IMR-90 (cell line): ENCODE measurements around the gene AHDC1. TPM values are rescaled to one million over a fixed set of nuclear protein-coding genes. Genes with fewer than 3 reads are reported as not detected.

Experiments used
- ATAC-seq: fragments of 200-7000 bp; cut with Tn5 transposase; 2 replicates; pipeline ENCODE4 v1.9.1; 2020; ENCODE audit warnings: low read depth, mild to moderate bottlenecking, moderate library complexity
- BruUV-seq: library from RNA; stranded (reverse); fragments of 400-500 nt; replicated peaks from 2 replicates; lab custom pipeline; 2021; lab: Mats Ljungman, UMichigan
- CTCF ChIA-PET: fragments of 300-600 bp; formaldehyde crosslinking; extraction: SDS; loops from one replicate; lab custom pipeline; 2021; ENCODE audit warnings: antibody characterized with exemption; lab: Yijun Ruan, JAX
- POLR2A ChIA-PET: fragments of 300-600 bp; sonication (Branson Sonifier 250); formaldehyde crosslinking; loops from one replicate; lab custom pipeline; 2022; ENCODE audit warnings: antibody characterized with exemption; ENCODE audit not compliant: unreplicated experiment; lab: Charles Lee
- DNase-seq: peaks from one replicate; pipeline ENCODE4 v3.0.0; 2013
- H2AFZ ChIP-seq: replicated peaks from 2 replicates; pipeline ENCODE3; 2013; ENCODE audit warnings: low read length, mild to moderate bottlenecking; ENCODE audit not compliant: poor library complexity
- H2AK5ac ChIP-seq: 2 replicates; pipeline ENCODE4 v1.6.1; 2013; ENCODE audit warnings: low read depth, low read length, inconsistent platforms
- H2AK9ac ChIP-seq: replicated peaks from 2 replicates; pipeline ENCODE3; 2013; ENCODE audit warnings: mild to moderate bottlenecking, low read depth, low read length, moderate library complexity; ENCODE audit not compliant: poor library complexity
- H2BK120ac ChIP-seq: 2 replicates; pipeline ENCODE4 v1.6.1; 2013; ENCODE audit warnings: low read depth, low read length, inconsistent platforms
- H2BK15ac ChIP-seq: 3 replicates; pipeline ENCODE4 v1.6.1; 2013; ENCODE audit warnings: low read depth, low read length, inconsistent platforms
- H2BK20ac ChIP-seq: 2 replicates; pipeline ENCODE4 v1.6.1; 2013; ENCODE audit warnings: low read depth, mild to moderate bottlenecking, inconsistent platforms, low read length, moderate library complexity
- H2BK5ac ChIP-seq: 2 replicates; pipeline ENCODE4 v1.6.1; 2013; ENCODE audit warnings: mild to moderate bottlenecking, low read depth, low read length, inconsistent platforms; ENCODE audit not compliant: poor library complexity, severe bottlenecking
- H3K14ac ChIP-seq: replicated peaks from 2 replicates; pipeline ENCODE4 v1.6.1; 2013; ENCODE audit warnings: low read depth, low read length, inconsistent platforms
- H3K18ac ChIP-seq: 2 replicates; pipeline ENCODE4 v1.6.1; 2013; ENCODE audit warnings: low read depth, low read length, control low read depth
- H3K23ac ChIP-seq: 2 replicates; pipeline ENCODE4 v1.6.1; 2013; ENCODE audit warnings: low read depth, low read length, inconsistent platforms
- H3K27ac ChIP-seq: 2 replicates; pipeline ENCODE4 v1.5.1; 2013; ENCODE audit warnings: mild to moderate bottlenecking, control low read depth, low read length; ENCODE audit not compliant: insufficient read depth
- H3K27me3 ChIP-seq: 2 replicates; pipeline ENCODE4 v1.6.1; 2013; ENCODE audit warnings: low read length; ENCODE audit not compliant: control insufficient read depth, insufficient read depth
- H3K36me3 ChIP-seq: 2 replicates; pipeline ENCODE4 v1.6.1; 2013; ENCODE audit warnings: low read length, mixed read lengths; ENCODE audit not compliant: control insufficient read depth, insufficient read depth
- H3K4ac ChIP-seq: 2 replicates; pipeline ENCODE4 v1.6.1; 2013; ENCODE audit warnings: low read depth, low read length, inconsistent platforms
- H3K4me1 ChIP-seq: 2 replicates; pipeline ENCODE4 v1.6.1; 2013; ENCODE audit warnings: low read length, mixed read lengths; ENCODE audit not compliant: control insufficient read depth, insufficient read depth
- H3K4me2 ChIP-seq: 2 replicates; pipeline ENCODE4 v1.6.1; 2013; ENCODE audit warnings: low read depth, mild to moderate bottlenecking, control low read depth, low read length, moderate library complexity
- H3K4me3 ChIP-seq: 2 replicates; pipeline ENCODE4 v1.5.1; 2013; ENCODE audit warnings: low read depth, mild to moderate bottlenecking, control low read depth, low read length, moderate library complexity; ENCODE audit not compliant: insufficient read depth
- H3K56ac ChIP-seq: 2 replicates; pipeline ENCODE4 v1.6.1; 2013; ENCODE audit warnings: low read length, inconsistent platforms; ENCODE audit not compliant: insufficient read depth; ENCODE audit errors: extremely low read depth
- H3K79me1 ChIP-seq, 2 experiments: 2 replicates each; pipeline ENCODE4 v1.6.1; 2013; ENCODE audit warnings: low read length in 2 of 2, inconsistent platforms in 1 of 2, low read depth in 1 of 2
- H3K9ac ChIP-seq: 2 replicates; pipeline ENCODE4 v1.6.1; 2013; ENCODE audit warnings: low read depth, low read length, control low read depth
- H3K9me1 ChIP-seq: 2 replicates; pipeline ENCODE4 v1.6.1; 2013; ENCODE audit warnings: low read length, inconsistent platforms; ENCODE audit not compliant: insufficient read depth
- H3K9me3 ChIP-seq: 2 replicates; pipeline ENCODE4 v1.6.1; 2013; ENCODE audit warnings: low read length; ENCODE audit not compliant: control insufficient read depth, insufficient read depth
- H4K20me1 ChIP-seq: 2 replicates; pipeline ENCODE4 v1.6.1; 2013; ENCODE audit warnings: low read length, inconsistent platforms; ENCODE audit not compliant: insufficient read depth
- H4K5ac ChIP-seq: 2 replicates; pipeline ENCODE4 v1.6.1; 2013; ENCODE audit warnings: mild to moderate bottlenecking, low read depth, low read length, control low read depth
- H4K8ac ChIP-seq, 2 experiments: 2 replicates each; pipeline ENCODE4 v1.6.1; 2013; ENCODE audit warnings: low read depth in 2 of 2, low read length in 2 of 2, control low read depth in 1 of 2, inconsistent platforms in 1 of 2
- H4K91ac ChIP-seq: 2 replicates; pipeline ENCODE4 v1.6.1; 2013; ENCODE audit warnings: low read depth, low read length, inconsistent platforms; ENCODE audit not compliant: insufficient read depth
- CEBPB ChIP-seq: IDR thresholded peaks from 2 replicates; pipeline ENCODE4 v1.6.1; 2012; ENCODE audit warnings: low read depth, low read length, improper control_type of control experiment
- CHD1 ChIP-seq: IDR thresholded peaks from 2 replicates; pipeline ENCODE4 v1.6.1; 2012; ENCODE audit warnings: low read depth, low read length, improper control_type of control experiment
- CTCF ChIP-seq: conservative IDR thresholded peaks from 2 replicates; pipeline ENCODE4 v1.5.1; 2012; ENCODE audit warnings: mild to moderate bottlenecking, low read depth, low read length, improper control_type of control experiment
- FOS ChIP-seq: fragments of 150-350 bp; IDR thresholded peaks from 2 replicates; pipeline ENCODE4 v1.6.1; 2016; ENCODE audit warnings: low read depth, low read length
- RAD21 ChIP-seq: IDR thresholded peaks from 2 replicates; pipeline ENCODE4 v1.6.1; 2012; ENCODE audit warnings: low read length, improper control_type of control experiment
- WGBS, 2 experiments: methylation state at CpG; one replicate each; pipeline versions ENCODE4 v1.1.5 to v1.1.7; 2013; ENCODE audit warnings: missing lambda C conversion rate in 2 of 2; ENCODE audit not compliant: insufficient read length in 1 of 2; ENCODE audit errors: extremely low coverage in 2 of 2; 5-methylcytosine and 5-hydroxymethylcytosine counted together
- dilution Hi-C: fragments of 300-500 bp; cut with HindIII; formaldehyde crosslinking; loops from one replicate; pipeline ENCODE4 v1.14.3; 2018; ENCODE audit warnings: low sequenced_read_pairs; ENCODE audit not compliant: unreplicated experiment
- in situ Hi-C: fragments of 300-500 bp; cut with MboI; formaldehyde crosslinking; loops from 3 replicates; pipeline ENCODE4 v1.14.3; 2019; ENCODE audit warnings: low sequenced_read_pairs, inconsistent platforms, mixed read lengths
- intact Hi-C: fragments of 100-400 bp; cut with micrococcal nuclease; formaldehyde crosslinking; loops from 2 replicates; pipeline ENCODE4 v1.10.0; 2022
- polyA plus RNA-seq, 3 experiments: library from polyadenylated mRNA; depleted of rRNA; stranded (reverse); fragments of >200 nt; gene quantifications; 2 replicates each; pipeline ENCODE4 v1.2.3, GENCODE V29; 2012; ENCODE audit warnings: low replicate concordance in 1 of 3
- total RNA-seq: library from RNA; depleted of rRNA; stranded (reverse); fragments of >200 nt; gene quantifications from 2 replicates; pipeline ENCODE4 v1.2.3, GENCODE V29; 2012

The AHDC1 gene
- total and polyA plus RNA-seq, 2 of the 4 experiments (the other 2 are of a cell fraction), result 2.0 to 11.6 TPM

- Histone ChIP-seq H2BK15ac (no peak overlapping the region), H3K4ac (no peak overlapping the region), H3K27me3 (peaks cover 8% of the 10 kb centered on the region; the same call in 1 of the 2 replicates), H4K20me1 (no peaks in the 10 kb centered on the region), H3K4me1 (peaks cover 4% of the 10 kb centered on the region), H2BK120ac (no peak overlapping the region), H3K36me3 (no peaks in the 10 kb centered on the region), H2BK5ac (no peak overlapping the region), H4K8ac (no peak overlapping the region), H3K9me1 (peaks cover 9% of the 10 kb centered on the region), H4K5ac (no peak overlapping the region), H2AFZ (peak overlapping the region; percentile 26), H2AK5ac (no peak overlapping the region), H2BK20ac (no peak overlapping the region), H4K91ac (no peak overlapping the region), H3K18ac (no peak overlapping the region), H3K23ac (no peak overlapping the region), H3K56ac (no peak overlapping the region), H3K9ac (no peak overlapping the region), H3K27ac (no peak overlapping the region), H3K4me3 (no peak overlapping the region), H2AK9ac (peak overlapping the region; percentile 14), H3K9me3 (no peaks in the 10 kb centered on the region), H3K79me1 (no peaks in the 10 kb centered on the region), H3K14ac (no peak overlapping the region), H3K4me2 (no peak overlapping the region)
- 33% methylated on average over 1 of the region's 8 CpGs; no CpG with 5 or more reads in 1 of the 2 experiments for WGBS, 2 experiments
- dilution Hi-C loops (no loop called here), in situ Hi-C loops (no loop called here), intact Hi-C loops (no loop called here)
- DNase-seq (no peak), ATAC-seq (no peak)
- ChIA-PET POLR2A (no interaction called here), CTCF (no interaction called here)
- BruUV-seq, result no TSS peak
- TF ChIP-seq CEBPB (no peak), RAD21 (no peak), CHD1 (no peak), FOS (no peak), CTCF (no peak)
These were observed 42.7 kb upstream of the AHDC1 start for GRCh38 chr1:27646676-27647075.
